Measurements from ENCODE around the gene INO80C. TPM values are rescaled to one million over a fixed set of nuclear protein-coding genes. Genes with fewer than 3 reads are reported as not detected.

INO80C gene
- total RNA-seq, 1 experiment from 2014 or later = 42.3 TPM

DNA sequence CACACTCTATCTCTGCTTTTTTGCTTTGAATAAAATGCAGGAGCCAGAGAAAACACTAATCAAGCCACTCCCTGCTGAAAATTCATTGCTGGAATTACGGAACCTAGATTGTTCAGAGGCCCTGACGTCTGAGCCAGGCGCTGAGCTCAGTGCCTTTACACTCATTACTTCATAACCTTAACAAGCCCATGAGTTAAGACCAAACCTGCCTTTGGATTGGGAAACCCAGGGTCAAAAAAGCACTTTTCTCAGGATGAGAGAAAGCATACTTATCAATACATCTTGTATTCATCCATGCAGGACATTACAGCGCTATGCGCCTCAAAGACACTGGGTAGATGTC lies 762 bp downstream of the INO80C start:
- Mint-ChIP-seq H3K36me3 (no peaks in the 10 kb centered on the region; the same call in 1 of the 2 replicates), H3K27ac (peak overlapping the region; percentile 94), H3K9me3 (no peaks in the 10 kb centered on the region), H3K27me3 (ENCODE audit: low read depth) (no peaks in the 10 kb centered on the region), H3K4me1 (peaks cover 68% of the 10 kb centered on the region), H3K4me3 (peak overlapping the region; percentile 93)
- peak; percentile 4; the same call in 1 of the 2 replicates for ATAC-seq
- TF ChIP-seq TCF7 (CRISPR knock-in tag; IDR thresholded peaks at IDR 0.05; ENCODE audit: low read depth) (no peak), OVOL2 (CRISPR knock-in tag; IDR thresholded peaks at IDR 0.05; ENCODE audit: borderline replicate concordance) (no peak), ZNF263 (CRISPR knock-in tag; IDR thresholded peaks at IDR 0.05; ENCODE audit: low read depth) (no peak)
- TF ChIP-seq, protein P1, sequence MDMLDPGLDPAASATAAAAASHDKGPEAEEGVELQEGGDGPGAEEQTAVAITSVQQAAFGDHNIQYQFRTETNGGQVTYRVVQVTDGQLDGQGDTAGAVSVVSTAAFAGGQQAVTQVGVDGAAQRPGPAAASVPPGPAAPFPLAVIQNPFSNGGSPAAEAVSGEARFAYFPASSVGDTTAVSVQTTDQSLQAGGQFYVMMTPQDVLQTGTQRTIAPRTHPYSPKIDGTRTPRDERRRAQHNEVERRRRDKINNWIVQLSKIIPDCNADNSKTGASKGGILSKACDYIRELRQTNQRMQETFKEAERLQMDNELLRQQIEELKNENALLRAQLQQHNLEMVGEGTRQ (CRISPR knock-in tag; IDR thresholded peaks at IDR 0.05) = no peak
- TF ChIP-seq, protein P2, sequence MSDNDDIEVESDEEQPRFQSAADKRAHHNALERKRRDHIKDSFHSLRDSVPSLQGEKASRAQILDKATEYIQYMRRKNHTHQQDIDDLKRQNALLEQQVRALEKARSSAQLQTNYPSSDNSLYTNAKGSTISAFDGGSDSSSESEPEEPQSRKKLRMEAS (CRISPR knock-in tag; IDR thresholded peaks at IDR 0.05) = no peak
- TF ChIP-seq, protein P3, sequence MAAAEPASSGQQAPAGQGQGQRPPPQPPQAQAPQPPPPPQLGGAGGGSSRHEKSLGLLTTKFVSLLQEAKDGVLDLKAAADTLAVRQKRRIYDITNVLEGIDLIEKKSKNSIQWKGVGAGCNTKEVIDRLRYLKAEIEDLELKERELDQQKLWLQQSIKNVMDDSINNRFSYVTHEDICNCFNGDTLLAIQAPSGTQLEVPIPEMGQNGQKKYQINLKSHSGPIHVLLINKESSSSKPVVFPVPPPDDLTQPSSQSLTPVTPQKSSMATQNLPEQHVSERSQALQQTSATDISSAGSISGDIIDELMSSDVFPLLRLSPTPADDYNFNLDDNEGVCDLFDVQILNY (CRISPR knock-in tag; IDR thresholded peaks at IDR 0.05) = 0 out of 2 replicates have a peak, but pooled peaks have one; percentile 12
- TF ChIP-seq, protein P4, sequence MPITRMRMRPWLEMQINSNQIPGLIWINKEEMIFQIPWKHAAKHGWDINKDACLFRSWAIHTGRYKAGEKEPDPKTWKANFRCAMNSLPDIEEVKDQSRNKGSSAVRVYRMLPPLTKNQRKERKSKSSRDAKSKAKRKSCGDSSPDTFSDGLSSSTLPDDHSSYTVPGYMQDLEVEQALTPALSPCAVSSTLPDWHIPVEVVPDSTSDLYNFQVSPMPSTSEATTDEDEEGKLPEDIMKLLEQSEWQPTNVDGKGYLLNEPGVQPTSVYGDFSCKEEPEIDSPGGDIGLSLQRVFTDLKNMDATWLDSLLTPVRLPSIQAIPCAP (CRISPR knock-in tag; IDR thresholded peaks at IDR 0.05) = no peak
- ChIA-PET CTCF (interaction anchor here (0.8 to 1.4 kb wide), 2 partner anchors 14 to 111 kb away, joined by 3 to 5 read pairs; no protein-coding TSS in a partner anchor), POLR2A (interaction anchor here (1.2 kb wide), 1 partner anchor 15 kb away, joined by 4 read pairs; no protein-coding TSS in a partner anchor)
- DNase-seq (ENCODE audit: low spot score) = no peak

DNA sequence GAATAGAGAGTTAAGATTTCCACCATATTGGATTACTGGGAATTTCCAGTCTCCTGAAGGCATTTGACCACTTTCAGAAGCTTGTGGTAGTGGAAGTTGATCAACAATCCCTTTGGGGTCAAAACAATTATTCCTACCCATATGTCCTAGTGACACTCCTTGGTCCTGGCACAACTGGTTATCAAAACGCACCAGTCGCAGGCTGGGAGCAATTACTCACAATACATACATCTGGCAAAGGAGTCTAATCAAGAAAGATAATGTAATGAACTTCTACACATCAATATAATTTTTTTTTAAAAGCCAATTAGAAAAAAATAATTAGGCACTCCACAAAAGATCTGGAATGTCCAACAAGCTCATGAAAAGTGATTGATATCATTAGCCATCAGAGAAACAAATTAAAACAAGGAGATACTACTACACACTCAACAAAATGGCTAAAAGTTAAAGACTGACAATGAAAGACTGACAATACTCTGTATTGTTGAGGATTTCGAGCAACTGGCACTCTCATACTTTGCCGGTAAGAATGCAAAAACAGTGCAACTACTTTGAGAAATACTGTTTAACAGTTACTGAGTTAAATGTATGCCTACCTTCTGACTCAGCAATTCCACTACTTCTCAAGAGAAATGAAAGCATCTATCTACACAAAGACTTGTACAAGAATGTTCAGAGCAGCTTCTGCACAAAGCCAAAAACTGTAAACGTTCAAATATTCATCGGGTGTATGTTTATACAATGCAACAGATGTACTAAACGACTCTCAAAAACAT lies 2.0 kb downstream of the INO80C start:
- Mint-ChIP-seq H3K36me3 (no peaks in the 10 kb centered on the region; the same call in 1 of the 2 replicates), H3K27ac (peak overlapping the region; percentile 33; the same call in 1 of the 2 replicates), H3K4me3 (peak overlapping the region; percentile 93), H3K4me1 (peaks cover 71% of the 10 kb centered on the region), H3K27me3 (ENCODE audit: low read depth) (no peaks in the 10 kb centered on the region), H3K9me3 (no peaks in the 10 kb centered on the region)
- POLR2A ChIA-PET = no interaction called here
- CTCF ChIA-PET = no interaction called here
- TF ChIP-seq, protein P5, sequence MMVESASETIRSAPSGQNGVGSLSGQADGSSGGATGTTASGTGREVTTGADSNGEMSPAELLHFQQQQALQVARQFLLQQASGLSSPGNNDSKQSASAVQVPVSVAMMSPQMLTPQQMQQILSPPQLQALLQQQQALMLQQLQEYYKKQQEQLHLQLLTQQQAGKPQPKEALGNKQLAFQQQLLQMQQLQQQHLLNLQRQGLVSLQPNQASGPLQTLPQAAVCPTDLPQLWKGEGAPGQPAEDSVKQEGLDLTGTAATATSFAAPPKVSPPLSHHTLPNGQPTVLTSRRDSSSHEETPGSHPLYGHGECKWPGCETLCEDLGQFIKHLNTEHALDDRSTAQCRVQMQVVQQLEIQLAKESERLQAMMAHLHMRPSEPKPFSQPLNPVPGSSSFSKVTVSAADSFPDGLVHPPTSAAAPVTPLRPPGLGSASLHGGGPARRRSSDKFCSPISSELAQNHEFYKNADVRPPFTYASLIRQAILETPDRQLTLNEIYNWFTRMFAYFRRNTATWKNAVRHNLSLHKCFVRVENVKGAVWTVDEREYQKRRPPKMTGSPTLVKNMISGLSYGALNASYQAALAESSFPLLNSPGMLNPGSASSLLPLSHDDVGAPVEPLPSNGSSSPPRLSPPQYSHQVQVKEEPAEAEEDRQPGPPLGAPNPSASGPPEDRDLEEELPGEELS (CRISPR knock-in tag; IDR thresholded peaks at IDR 0.05) = no peak
- TF ChIP-seq ATF1 (CRISPR knock-in tag; IDR thresholded peaks at IDR 0.05) (no peak), SOX15 (CRISPR knock-in tag; IDR thresholded peaks at IDR 0.05) (no peak), JUN (CRISPR knock-in tag; IDR thresholded peaks at IDR 0.05) (no peak), ZNF138 (CRISPR knock-in tag; conservative IDR thresholded peaks at IDR 0.05) (no peak), NFYB (CRISPR knock-in tag; conservative IDR thresholded peaks at IDR 0.05; ENCODE audit: low read depth) (no peak)
- TF ChIP-seq, protein P6, sequence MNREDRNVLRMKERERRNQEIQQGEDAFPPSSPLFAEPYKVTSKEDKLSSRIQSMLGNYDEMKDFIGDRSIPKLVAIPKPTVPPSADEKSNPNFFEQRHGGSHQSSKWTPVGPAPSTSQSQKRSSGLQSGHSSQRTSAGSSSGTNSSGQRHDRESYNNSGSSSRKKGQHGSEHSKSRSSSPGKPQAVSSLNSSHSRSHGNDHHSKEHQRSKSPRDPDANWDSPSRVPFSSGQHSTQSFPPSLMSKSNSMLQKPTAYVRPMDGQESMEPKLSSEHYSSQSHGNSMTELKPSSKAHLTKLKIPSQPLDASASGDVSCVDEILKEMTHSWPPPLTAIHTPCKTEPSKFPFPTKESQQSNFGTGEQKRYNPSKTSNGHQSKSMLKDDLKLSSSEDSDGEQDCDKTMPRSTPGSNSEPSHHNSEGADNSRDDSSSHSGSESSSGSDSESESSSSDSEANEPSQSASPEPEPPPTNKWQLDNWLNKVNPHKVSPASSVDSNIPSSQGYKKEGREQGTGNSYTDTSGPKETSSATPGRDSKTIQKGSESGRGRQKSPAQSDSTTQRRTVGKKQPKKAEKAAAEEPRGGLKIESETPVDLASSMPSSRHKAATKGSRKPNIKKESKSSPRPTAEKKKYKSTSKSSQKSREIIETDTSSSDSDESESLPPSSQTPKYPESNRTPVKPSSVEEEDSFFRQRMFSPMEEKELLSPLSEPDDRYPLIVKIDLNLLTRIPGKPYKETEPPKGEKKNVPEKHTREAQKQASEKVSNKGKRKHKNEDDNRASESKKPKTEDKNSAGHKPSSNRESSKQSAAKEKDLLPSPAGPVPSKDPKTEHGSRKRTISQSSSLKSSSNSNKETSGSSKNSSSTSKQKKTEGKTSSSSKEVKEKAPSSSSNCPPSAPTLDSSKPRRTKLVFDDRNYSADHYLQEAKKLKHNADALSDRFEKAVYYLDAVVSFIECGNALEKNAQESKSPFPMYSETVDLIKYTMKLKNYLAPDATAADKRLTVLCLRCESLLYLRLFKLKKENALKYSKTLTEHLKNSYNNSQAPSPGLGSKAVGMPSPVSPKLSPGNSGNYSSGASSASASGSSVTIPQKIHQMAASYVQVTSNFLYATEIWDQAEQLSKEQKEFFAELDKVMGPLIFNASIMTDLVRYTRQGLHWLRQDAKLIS (CRISPR knock-in tag; IDR thresholded peaks at IDR 0.05; ENCODE audit: borderline replicate concordance) = no peak
- TF ChIP-seq, protein P7, sequence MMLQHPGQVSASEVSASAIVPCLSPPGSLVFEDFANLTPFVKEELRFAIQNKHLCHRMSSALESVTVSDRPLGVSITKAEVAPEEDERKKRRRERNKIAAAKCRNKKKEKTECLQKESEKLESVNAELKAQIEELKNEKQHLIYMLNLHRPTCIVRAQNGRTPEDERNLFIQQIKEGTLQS (CRISPR knock-in tag; conservative IDR thresholded peaks at IDR 0.05) = no peak
- TF ChIP-seq, protein P8, sequence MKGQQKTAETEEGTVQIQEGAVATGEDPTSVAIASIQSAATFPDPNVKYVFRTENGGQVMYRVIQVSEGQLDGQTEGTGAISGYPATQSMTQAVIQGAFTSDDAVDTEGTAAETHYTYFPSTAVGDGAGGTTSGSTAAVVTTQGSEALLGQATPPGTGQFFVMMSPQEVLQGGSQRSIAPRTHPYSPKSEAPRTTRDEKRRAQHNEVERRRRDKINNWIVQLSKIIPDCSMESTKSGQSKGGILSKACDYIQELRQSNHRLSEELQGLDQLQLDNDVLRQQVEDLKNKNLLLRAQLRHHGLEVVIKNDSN (CRISPR knock-in tag; IDR thresholded peaks at IDR 0.05) = no peak
- ATAC-seq (no peak), DNase-seq (ENCODE audit: low spot score) (no peak)

Measured in WTC11 (cell line).